HG03457 (cell line): ENCODE data around the gene OR51I2.

Source experiments
- ATAC-seq: cut with Tn5 transposase; IDR thresholded peaks from one replicate; pipeline ENCODE4 v1.9.1; 2021; ENCODE audit warnings: moderate number of reproducible peaks; ENCODE audit not compliant: unreplicated experiment

OR51I2 gene

GRCh38 chr11:5505363-5506048 lies 56.4 kb downstream of the OR51I2 start:
- ATAC-seq: no peak
